H9 (cell line): ENCODE data around the gene RIMBP2. TPM values are rescaled to one million over a fixed set of nuclear protein-coding genes. Genes with fewer than 3 reads are reported as not detected.

Experiments used
- DNase-seq: peaks from one replicate; pipeline ENCODE4 v3.0.0-alpha.2; 2017
- H2AFZ ChIP-seq: one replicate; pipeline ENCODE4 v1.6.1; 2013; ENCODE audit warnings: mild to moderate bottlenecking, low read length, control low read depth, moderate library complexity
- H2AK5ac ChIP-seq: 2 replicates; pipeline ENCODE4 v1.6.1; 2013; ENCODE audit warnings: low read length, control low read depth, mixed read lengths; ENCODE audit not compliant: insufficient read length
- H2BK120ac ChIP-seq: one replicate; pipeline ENCODE4 v1.6.1; 2013; ENCODE audit warnings: low read depth, mild to moderate bottlenecking, low read length, control low read depth, inconsistent platforms; ENCODE audit not compliant: poor library complexity, severe bottlenecking
- H2BK12ac ChIP-seq: 2 replicates; pipeline ENCODE4 v1.6.1; 2013; ENCODE audit warnings: low read length, control low read depth, mixed read lengths, low read depth; ENCODE audit not compliant: insufficient read length
- H2BK15ac ChIP-seq: 2 replicates; pipeline ENCODE4 v1.6.1; 2013; ENCODE audit warnings: low read depth, low read length, control low read depth
- H2BK20ac ChIP-seq: one replicate; pipeline ENCODE4 v1.6.1; 2013; ENCODE audit warnings: low read depth, mild to moderate bottlenecking, low read length, control low read depth, inconsistent platforms; ENCODE audit not compliant: poor library complexity, severe bottlenecking
- H2BK5ac ChIP-seq: 2 replicates; pipeline ENCODE4 v1.6.1; 2013; ENCODE audit warnings: low read length, control low read depth, mixed read lengths; ENCODE audit not compliant: insufficient read length
- H3K14ac ChIP-seq: 2 replicates; pipeline ENCODE4 v1.6.1; 2013; ENCODE audit warnings: low read length, control low read depth; ENCODE audit not compliant: insufficient read depth
- H3K18ac ChIP-seq: 2 replicates; pipeline ENCODE4 v1.6.1; 2013; ENCODE audit warnings: low read depth, mild to moderate bottlenecking, mixed read lengths, low read length, control low read depth; ENCODE audit not compliant: insufficient read length
- H3K23ac ChIP-seq: 2 replicates; pipeline ENCODE4 v1.6.1; 2013; ENCODE audit warnings: low read length, control low read depth, mixed read lengths, low read depth; ENCODE audit not compliant: insufficient read length
- H3K23me2 ChIP-seq: 2 replicates; pipeline ENCODE4 v1.6.1; 2013; ENCODE audit warnings: low read depth, mild to moderate bottlenecking, mixed read lengths, low read length, control low read depth; ENCODE audit not compliant: insufficient read length, poor library complexity, severe bottlenecking
- H3K27ac ChIP-seq: 2 replicates; pipeline ENCODE4 v1.5.1; 2013; ENCODE audit warnings: low read length, control low read depth, mixed read lengths, low read depth; ENCODE audit not compliant: insufficient read length
- H3K27me3 ChIP-seq: 2 replicates; pipeline ENCODE4 v1.6.1; 2013; ENCODE audit warnings: low read length, control low read depth, inconsistent platforms; ENCODE audit not compliant: insufficient read depth
- H3K4ac ChIP-seq: 2 replicates; pipeline ENCODE4 v1.6.1; 2013; ENCODE audit warnings: low read depth, mild to moderate bottlenecking, control low read depth, inconsistent platforms, low read length, moderate library complexity
- H3K4me1 ChIP-seq: 2 replicates; pipeline ENCODE4 v1.6.1; 2013; ENCODE audit warnings: low read length, control low read depth, inconsistent platforms; ENCODE audit not compliant: insufficient read depth
- H3K4me2 ChIP-seq: 2 replicates; pipeline ENCODE4 v1.6.1; 2013; ENCODE audit warnings: low read length, control low read depth, mixed read lengths; ENCODE audit not compliant: insufficient read length, insufficient read depth
- H3K56ac ChIP-seq: 2 replicates; pipeline ENCODE4 v1.6.1; 2013; ENCODE audit warnings: low read depth, mild to moderate bottlenecking, mixed read lengths, low read length, control low read depth; ENCODE audit not compliant: insufficient read length
- H3K79me1 ChIP-seq: 2 replicates; pipeline ENCODE4 v1.6.1; 2013; ENCODE audit warnings: low read depth, mild to moderate bottlenecking, moderate library complexity, low read length, control low read depth, inconsistent platforms; ENCODE audit not compliant: insufficient read depth, poor library complexity, severe bottlenecking
- H3K79me2 ChIP-seq: 2 replicates; pipeline ENCODE4 v1.6.1; 2013; ENCODE audit warnings: low read length, control low read depth, inconsistent platforms; ENCODE audit not compliant: insufficient read depth
- H3K9ac ChIP-seq: 2 replicates; pipeline ENCODE4 v1.6.1; 2013; ENCODE audit warnings: low read length, control low read depth, mixed read lengths; ENCODE audit not compliant: insufficient read length; ENCODE audit errors: extremely low read depth
- H3K9me3 ChIP-seq: one replicate; pipeline ENCODE4 v1.6.1; 2013; ENCODE audit warnings: low read depth, low read length, inconsistent platforms; ENCODE audit not compliant: control insufficient read depth
- H3T11ph ChIP-seq: one replicate; pipeline ENCODE4 v1.6.1; 2013; ENCODE audit warnings: mild to moderate bottlenecking, low read length, control low read depth, inconsistent platforms
- H4K20me1 ChIP-seq: one replicate; pipeline ENCODE4 v1.6.1; 2013; ENCODE audit not compliant: control insufficient read depth, insufficient read length, insufficient read depth
- H4K5ac ChIP-seq: 2 replicates; pipeline ENCODE4 v1.6.1; 2013; ENCODE audit warnings: low read depth, mild to moderate bottlenecking, mixed read lengths, low read length, control low read depth; ENCODE audit not compliant: insufficient read length
- H4K8ac ChIP-seq: replicated peaks from 2 replicates; pipeline ENCODE4 v1.6.1; 2013; ENCODE audit warnings: low read length, control low read depth, mixed read lengths, low read depth; ENCODE audit not compliant: insufficient read length
- H4K91ac ChIP-seq: 2 replicates; pipeline ENCODE4 v1.6.1; 2013; ENCODE audit warnings: low read depth, mild to moderate bottlenecking, moderate library complexity, mixed read lengths, low read length, control low read depth; ENCODE audit not compliant: insufficient read length
- H3K27ac Mint-ChIP-seq, 3 experiments: 2 replicates in 2 of 3; 3 replicates in 1 of 3; pipeline ENCODE4 v1.8.0; 2020 to 2021; ENCODE audit warnings: mixed read lengths in 3 of 3, mild to moderate bottlenecking in 1 of 3, moderate library complexity in 1 of 3
- H3K27me3 Mint-ChIP-seq: 2 replicates; pipeline ENCODE4 v1.8.0; 2021; ENCODE audit warnings: low read depth, mild to moderate bottlenecking, moderate library complexity, mixed read lengths
- H3K36me3 Mint-ChIP-seq, 3 experiments: 2 replicates in 2 of 3; 3 replicates in 1 of 3; pipeline ENCODE4 v1.8.0; 2020 to 2021; ENCODE audit warnings: low read depth in 3 of 3, mixed read lengths in 3 of 3; ENCODE audit not compliant: insufficient read depth in 1 of 3
- H3K4me1 Mint-ChIP-seq, 2 experiments: 2 replicates each; pipeline ENCODE4 v1.8.0; 2020; ENCODE audit warnings: mixed read lengths in 2 of 2
- H3K4me3 Mint-ChIP-seq, 2 experiments: 2 replicates in 1 of 2; 3 replicates in 1 of 2; pipeline ENCODE4 v1.8.0; 2020 to 2021; ENCODE audit warnings: mild to moderate bottlenecking in 2 of 2, mixed read lengths in 2 of 2, moderate library complexity in 1 of 2
- H3K9me3 Mint-ChIP-seq, 2 experiments: 2 replicates in 1 of 2; 3 replicates in 1 of 2; pipeline ENCODE4 v1.8.0; 2020; ENCODE audit warnings: mild to moderate bottlenecking in 2 of 2, mixed read lengths in 2 of 2, moderate library complexity in 1 of 2
- WGBS: extraction: QIAGEN DNeasy Blood & Tissue Kit; methylation state at CpG from one replicate; pipeline ENCODE4 v1.1.7; 2013; ENCODE audit warnings: missing lambda C conversion rate, low lambda C conversion rate, mixed read lengths; ENCODE audit not compliant: insufficient read length; ENCODE audit errors: extremely low coverage; 5-methylcytosine and 5-hydroxymethylcytosine counted together
- total RNA-seq: library from RNA; stranded (reverse); gene quantifications from 2 replicates; pipeline ENCODE4 v1.2.1, GENCODE V29; 2021
- TF ChIP-seq, protein P1 (sequence below): fragments of 200-600 bp; sonication (generic); conservative IDR thresholded peaks from 3 replicates; pipeline ENCODE4 v1.8.0; 2021; ENCODE audit warnings: antibody characterized with exemption, mild to moderate bottlenecking

RIMBP2 gene
- total RNA-seq, 1 experiment from 2014 or later, result 0.70 TPM

- Histone ChIP-seq H3K4me1 (no peaks in the 10 kb centered on the region), H2BK15ac (no peak overlapping the region), H2BK12ac (no peak overlapping the region), H3K79me1 (no peaks in the 10 kb centered on the region), H3K23ac (no peak overlapping the region), H3K9me3 (no peaks in the 10 kb centered on the region), H3K14ac (no peak overlapping the region), H3K4me2 (no peak overlapping the region), H3K9ac (no peak overlapping the region), H3K18ac (no peak overlapping the region), H3K79me2 (no peaks in the 10 kb centered on the region), H3T11ph (no peak overlapping the region), H4K91ac (no peak overlapping the region), H3K4ac (no peak overlapping the region), H3K56ac (no peak overlapping the region), H2BK5ac (no peak overlapping the region), H2AK5ac (no peak overlapping the region), H3K23me2 (no peaks in the 10 kb centered on the region), H4K5ac (no peak overlapping the region), H3K27ac (no peak overlapping the region), H2BK20ac (no peak overlapping the region), H2AFZ (no peak overlapping the region), H4K20me1 (no peaks in the 10 kb centered on the region), H4K8ac (no peak overlapping the region), H3K27me3 (no peaks in the 10 kb centered on the region), H2BK120ac (no peak overlapping the region)
- WGBS, result no CpG with 5 or more reads among the region's 16 CpGs
- Mint-ChIP-seq H3K27ac (no peak overlapping the region), H3K9me3 (peaks cover 6 to 9% of the 10 kb centered on the region in 2 experiments; a peak in 4 of 5 replicates), H3K4me1 (no peaks in the 10 kb centered on the region), H3K36me3 (no peaks in the 10 kb centered on the region; a peak in 1 of 7 replicates), H3K4me3 (no peak overlapping the region), H3K27me3 (no peaks in the 10 kb centered on the region; the same call in 1 of the 2 replicates)
- DNase-seq, result no peak
- TF ChIP-seq, protein P1, sequence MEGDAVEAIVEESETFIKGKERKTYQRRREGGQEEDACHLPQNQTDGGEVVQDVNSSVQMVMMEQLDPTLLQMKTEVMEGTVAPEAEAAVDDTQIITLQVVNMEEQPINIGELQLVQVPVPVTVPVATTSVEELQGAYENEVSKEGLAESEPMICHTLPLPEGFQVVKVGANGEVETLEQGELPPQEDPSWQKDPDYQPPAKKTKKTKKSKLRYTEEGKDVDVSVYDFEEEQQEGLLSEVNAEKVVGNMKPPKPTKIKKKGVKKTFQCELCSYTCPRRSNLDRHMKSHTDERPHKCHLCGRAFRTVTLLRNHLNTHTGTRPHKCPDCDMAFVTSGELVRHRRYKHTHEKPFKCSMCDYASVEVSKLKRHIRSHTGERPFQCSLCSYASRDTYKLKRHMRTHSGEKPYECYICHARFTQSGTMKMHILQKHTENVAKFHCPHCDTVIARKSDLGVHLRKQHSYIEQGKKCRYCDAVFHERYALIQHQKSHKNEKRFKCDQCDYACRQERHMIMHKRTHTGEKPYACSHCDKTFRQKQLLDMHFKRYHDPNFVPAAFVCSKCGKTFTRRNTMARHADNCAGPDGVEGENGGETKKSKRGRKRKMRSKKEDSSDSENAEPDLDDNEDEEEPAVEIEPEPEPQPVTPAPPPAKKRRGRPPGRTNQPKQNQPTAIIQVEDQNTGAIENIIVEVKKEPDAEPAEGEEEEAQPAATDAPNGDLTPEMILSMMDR, result no peak
These were observed 278.4 kb downstream of the RIMBP2 start for GRCh38 chr12:130437555-130438242.
